ENCODE measurements around the gene TCF21. TPM values are rescaled to one million over a fixed set of nuclear protein-coding genes. Genes with fewer than 3 reads are reported as not detected.
"Not testable (repeated sequence)": the region's sequence is repeated elsewhere in the genome, so short reads cannot be mapped to it uniquely, and the experiment has no call there.

The TCF21 gene
- total and polyA plus RNA-seq, 2 experiments from 2014 or later, result 0.17 to 0.19 TPM

- H3K27me3 Mint-ChIP-seq (ENCODE audit: insufficient read depth, low read depth, poor library complexity); H3K36me3 Mint-ChIP-seq (ENCODE audit: low read depth); H3K27ac ChIP-seq (ENCODE audit: low read depth); H3K27ac Mint-ChIP-seq; H3F3A ChIP-seq (replicated peaks; ENCODE audit: low read depth); H3K27me3 ChIP-seq (ENCODE audit: insufficient read depth); H3K4me3 ChIP-seq; ATAC-seq; H3K36me3 ChIP-seq (ENCODE audit: insufficient read depth); H3K4me3 Mint-ChIP-seq; H3K79me2 ChIP-seq (replicated peaks; ENCODE audit: insufficient read depth); H4K20me1 ChIP-seq (replicated peaks; ENCODE audit: insufficient read depth); H3K9me2 ChIP-seq (ENCODE audit: insufficient read depth); H3K4me1 Mint-ChIP-seq; H3K4me2 ChIP-seq; H3K4me1 ChIP-seq (ENCODE audit: insufficient read depth); DNase-seq (ENCODE audit: low spot score): not testable (repeated sequence)
- 0 out of 2 replicates have a peak overlapping the region, but pooled peaks have one; percentile 28 for H2AFZ ChIP-seq
- TF ChIP-seq CTCF (conservative IDR thresholded peaks at IDR 0.05; ENCODE audit: low read depth in 2 of 2), result peak in 1 of 2 experiments; percentile 51; a peak in 2 of 4 replicates
- peaks cover 20% of the 10 kb centered on the region for H3K9me3 Mint-ChIP-seq
Measured at GRCh38 chr6:133931221-133931620, 42.3 kb downstream of the TCF21 start.

- not testable (repeated sequence) for H3K9me2 ChIP-seq (ENCODE audit: insufficient read depth); ATAC-seq; H3K27me3 ChIP-seq (ENCODE audit: insufficient read depth); H3K4me2 ChIP-seq; H3K4me1 ChIP-seq (ENCODE audit: insufficient read depth); H3K36me3 ChIP-seq (ENCODE audit: insufficient read depth); DNase-seq (ENCODE audit: low spot score); H3K27ac ChIP-seq (ENCODE audit: low read depth); H3F3A ChIP-seq (replicated peaks; ENCODE audit: low read depth); H3K4me3 ChIP-seq; H3K4me1 Mint-ChIP-seq; H2AFZ ChIP-seq; H3K27me3 Mint-ChIP-seq (ENCODE audit: insufficient read depth, low read depth, poor library complexity); H4K20me1 ChIP-seq (replicated peaks; ENCODE audit: insufficient read depth); H3K27ac Mint-ChIP-seq; H3K79me2 ChIP-seq (replicated peaks; ENCODE audit: insufficient read depth); H3K4me3 Mint-ChIP-seq; H3K36me3 Mint-ChIP-seq (ENCODE audit: low read depth)
- H3K9me3 Mint-ChIP-seq, result peaks cover 20% of the 10 kb centered on the region
Measured at GRCh38 chr6:133936352-133936751, 47.4 kb downstream of the TCF21 start.

GRCh38 chr6:133937909-133938308, 49.0 kb downstream of the TCF21 start:
- Histone ChIP-seq H4K20me1 (replicated peaks; ENCODE audit: insufficient read depth) (no peaks in the 10 kb centered on the region), H3K27ac (ENCODE audit: low read depth) (no peak overlapping the region), H3K4me1 (ENCODE audit: insufficient read depth) (no peaks in the 10 kb centered on the region), H3K4me3 (no peak overlapping the region), H3K9me2 (ENCODE audit: insufficient read depth) (no peaks in the 10 kb centered on the region), H3F3A (replicated peaks; ENCODE audit: low read depth) (no peaks in the 10 kb centered on the region), H3K27me3 (ENCODE audit: insufficient read depth) (no peaks in the 10 kb centered on the region), H3K4me2 (no peak overlapping the region), H3K36me3 (ENCODE audit: insufficient read depth) (no peaks in the 10 kb centered on the region), H3K79me2 (replicated peaks; ENCODE audit: insufficient read depth) (no peaks in the 10 kb centered on the region), H2AFZ (no peak overlapping the region)
- no peak overlapping the region for H3K27ac Mint-ChIP-seq
- no peak overlapping the region for H3K4me3 Mint-ChIP-seq
- H3K9me3 Mint-ChIP-seq, result peaks cover 20% of the 10 kb centered on the region
- DNase-seq (ENCODE audit: low spot score) (no peak), ATAC-seq (no peak)
- no peaks in the 10 kb centered on the region for H3K36me3 Mint-ChIP-seq (ENCODE audit: low read depth)
- peaks cover 7% of the 10 kb centered on the region for H3K27me3 Mint-ChIP-seq (ENCODE audit: insufficient read depth, low read depth, poor library complexity)
- no peaks in the 10 kb centered on the region for H3K4me1 Mint-ChIP-seq
- TF ChIP-seq CREB1 (CRISPR knock-in tag; IDR thresholded peaks at IDR 0.05; ENCODE audit: low read depth) (no peak), REST (IDR thresholded peaks at IDR 0.05; ENCODE audit: unreplicated experiment) (no peak), ZNF331 (CRISPR knock-in tag; IDR thresholded peaks at IDR 0.05; ENCODE audit: low read depth) (no peak), ZNF462 (CRISPR knock-in tag; IDR thresholded peaks at IDR 0.05) (no peak)

Measured in GM23338 (cell line).